SHP77 treated with DMSO at 0.1 percent for 48 hours (cell line): ENCODE results near the gene PIGU.

ENCODE experiments used
- DNase-seq: peaks from one replicate; lab custom pipeline; 2025; lab: John Stamatoyannopoulos, UW

PIGU gene

GRCh38 chr20:34557936-34558319 lies 119.0 kb downstream of the PIGU start:
- no peak for DNase-seq

GRCh38 chr20:34553366-34553867 lies 123.5 kb downstream of the PIGU start:
- DNase-seq: no peak

GRCh38 chr20:34552569-34552968 lies 124.3 kb downstream of the PIGU start:
- no peak for DNase-seq

- DNase-seq: no peak
These were observed 127.0 kb downstream of the PIGU start for GRCh38 chr20:34549929-34550305.

GRCh38 chr20:34549291-34549928 lies 127.5 kb downstream of the PIGU start:
- no peak for DNase-seq

GRCh38 chr20:34547844-34548613 lies 128.9 kb downstream of the PIGU start:
- no peak for DNase-seq

GRCh38 chr20:34546751-34547181 lies 130.1 kb downstream of the PIGU start:
- DNase-seq: peak; percentile 54

- no peak for DNase-seq
These were observed 132.6 kb downstream of the PIGU start for GRCh38 chr20:34544109-34544796.

- no peak for DNase-seq
These were observed 133.3 kb downstream of the PIGU start for GRCh38 chr20:34543463-34544056.

- no peak for DNase-seq
These were observed 134.5 kb downstream of the PIGU start for GRCh38 chr20:34542439-34542838.

GRCh38 chr20:34541917-34542316 lies 135.0 kb downstream of the PIGU start:
- DNase-seq: no peak

- no peak for DNase-seq
These were observed 135.5 kb downstream of the PIGU start for GRCh38 chr20:34541264-34541901.

GRCh38 chr20:34540596-34541263 lies 136.2 kb downstream of the PIGU start:
- no peak for DNase-seq

GRCh38 chr20:34539756-34540155 lies 137.1 kb downstream of the PIGU start:
- DNase-seq: no peak

GRCh38 chr20:34538671-34539123 lies 138.2 kb downstream of the PIGU start:
- DNase-seq: no peak

- no peak for DNase-seq
These were observed 139.2 kb downstream of the PIGU start for GRCh38 chr20:34537651-34538050.

GRCh38 chr20:34536798-34537394 lies 140.0 kb downstream of the PIGU start:
- DNase-seq: no peak

- DNase-seq: no peak
These were observed 141.0 kb downstream of the PIGU start for GRCh38 chr20:34535857-34536256.

- DNase-seq: no peak
These were observed 141.5 kb downstream of the PIGU start for GRCh38 chr20:34535301-34535840.

- no peak for DNase-seq
These were observed 142.3 kb downstream of the PIGU start for GRCh38 chr20:34534391-34535165.
